Neutrophil (primary cell): ENCODE data around the gene RAPGEFL1.

Source experiments
- H3K27ac ChIP-seq: fragments of 200-600 bp; sonication (generic); 2 replicates; pipeline ENCODE4 v1.5.1; 2016; ENCODE audit warnings: mild to moderate bottlenecking, moderate library complexity
- H3K27me3 ChIP-seq: fragments of 200-600 bp; sonication (generic); 2 replicates; pipeline ENCODE4 v1.6.0; 2016; ENCODE audit warnings: mild to moderate bottlenecking
- H3K36me3 ChIP-seq: fragments of 200-600 bp; sonication (generic); 2 replicates; pipeline ENCODE4 v1.5.1; 2017
- H3K4me1 ChIP-seq, 2 experiments: fragments of 200-600 bp in 1 of 2; sonication (generic) in 1 of 2; 1 replicate in 1 of 2; 2 replicates in 1 of 2; pipeline versions ENCODE4 v1.5.1 to v1.6.1; 2013 to 2016; ENCODE audit warnings: low read depth in 1 of 2, low read length in 1 of 2, mild to moderate bottlenecking in 1 of 2, moderate library complexity in 1 of 2; ENCODE audit not compliant: control insufficient read depth in 1 of 2, insufficient read depth in 1 of 2
- H3K4me3 ChIP-seq, 2 experiments: fragments of 200-600 bp in 1 of 2; sonication (generic) in 1 of 2; 1 replicate in 1 of 2; 2 replicates in 1 of 2; pipeline ENCODE4 v1.5.1; 2013 to 2016; ENCODE audit warnings: low read depth in 1 of 2, low read length in 1 of 2, mild to moderate bottlenecking in 1 of 2, moderate library complexity in 1 of 2
- H3K9me3 ChIP-seq: fragments of 200-600 bp; sonication (generic); 2 replicates; pipeline ENCODE4 v1.5.1; 2016
- TF ChIP-seq, protein P1 (sequence below): fragments of 200-600 bp; sonication (generic); IDR thresholded peaks from 2 replicates; pipeline ENCODE4 v1.5.1; 2016; ENCODE audit warnings: antibody characterized with exemption

RAPGEFL1 gene

DNA sequence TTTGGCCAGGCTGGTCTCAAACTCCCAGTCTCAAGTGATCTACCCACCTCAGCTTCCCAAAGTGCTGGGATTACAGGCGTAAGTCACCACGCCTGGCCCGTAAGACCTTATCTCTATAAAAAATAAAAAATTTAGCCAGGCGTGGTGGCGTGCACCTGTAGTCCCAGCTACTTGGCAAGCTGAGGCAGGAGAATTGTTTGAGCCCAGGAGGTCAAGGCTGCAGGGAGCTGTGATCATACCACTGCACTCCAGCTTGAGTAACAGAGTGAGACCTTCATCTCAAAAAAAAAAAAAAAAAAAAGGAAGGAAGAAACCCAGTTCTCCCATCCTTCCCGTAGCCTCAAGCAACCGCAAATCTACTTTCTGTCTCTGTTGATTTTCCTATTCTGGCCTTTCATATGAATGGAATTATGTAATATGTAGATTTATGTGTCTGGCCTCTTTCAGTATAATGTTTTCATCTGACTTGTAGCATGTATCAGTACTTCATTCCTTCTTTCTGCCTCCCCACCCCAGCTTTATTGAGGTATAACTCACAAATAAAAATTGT lies 25.8 kb upstream of the RAPGEFL1 start:
- Histone ChIP-seq H3K9me3 (no peaks in the 10 kb centered on the region), H3K4me3 (peak overlapping the region; percentile 32 to 41), H3K27me3 (no peaks in the 10 kb centered on the region), H3K36me3 (peaks cover 43% of the 10 kb centered on the region), H3K4me1 (peaks cover 59 to 60% of the 10 kb centered on the region in 2 experiments), H3K27ac (peak overlapping the region; percentile 86)
- TF ChIP-seq, protein P1, sequence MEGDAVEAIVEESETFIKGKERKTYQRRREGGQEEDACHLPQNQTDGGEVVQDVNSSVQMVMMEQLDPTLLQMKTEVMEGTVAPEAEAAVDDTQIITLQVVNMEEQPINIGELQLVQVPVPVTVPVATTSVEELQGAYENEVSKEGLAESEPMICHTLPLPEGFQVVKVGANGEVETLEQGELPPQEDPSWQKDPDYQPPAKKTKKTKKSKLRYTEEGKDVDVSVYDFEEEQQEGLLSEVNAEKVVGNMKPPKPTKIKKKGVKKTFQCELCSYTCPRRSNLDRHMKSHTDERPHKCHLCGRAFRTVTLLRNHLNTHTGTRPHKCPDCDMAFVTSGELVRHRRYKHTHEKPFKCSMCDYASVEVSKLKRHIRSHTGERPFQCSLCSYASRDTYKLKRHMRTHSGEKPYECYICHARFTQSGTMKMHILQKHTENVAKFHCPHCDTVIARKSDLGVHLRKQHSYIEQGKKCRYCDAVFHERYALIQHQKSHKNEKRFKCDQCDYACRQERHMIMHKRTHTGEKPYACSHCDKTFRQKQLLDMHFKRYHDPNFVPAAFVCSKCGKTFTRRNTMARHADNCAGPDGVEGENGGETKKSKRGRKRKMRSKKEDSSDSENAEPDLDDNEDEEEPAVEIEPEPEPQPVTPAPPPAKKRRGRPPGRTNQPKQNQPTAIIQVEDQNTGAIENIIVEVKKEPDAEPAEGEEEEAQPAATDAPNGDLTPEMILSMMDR = no peak

DNA sequence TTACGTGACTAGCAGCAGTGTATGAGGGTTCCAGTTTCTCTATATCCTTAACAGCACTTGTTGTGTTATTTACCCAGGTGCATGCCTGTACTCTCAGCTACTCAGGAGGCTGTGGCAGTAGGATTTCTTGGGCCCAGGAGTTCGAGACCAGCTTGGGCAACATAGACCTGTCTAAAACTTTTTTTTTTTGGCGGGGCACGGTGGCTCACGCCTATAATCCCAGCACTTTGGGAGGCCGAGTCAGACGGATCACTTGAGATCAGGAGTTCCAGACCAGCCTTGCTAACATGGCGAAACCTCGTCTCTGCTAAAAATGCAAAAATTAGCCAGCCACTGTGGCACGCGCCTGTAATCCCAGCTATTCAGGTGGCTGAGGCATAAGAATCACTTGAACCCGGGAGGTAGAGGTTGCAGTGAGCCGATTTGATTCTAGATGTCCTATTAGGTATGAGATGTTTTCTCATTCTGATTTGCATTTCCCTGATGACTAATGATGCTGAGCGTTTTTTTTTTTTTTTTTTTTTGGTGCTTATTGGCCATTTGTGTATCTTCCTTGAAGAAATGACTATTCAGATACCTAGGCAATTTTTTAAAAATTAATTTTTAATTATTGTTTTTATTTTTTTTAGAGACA lies 23.6 kb upstream of the RAPGEFL1 start:
- Histone ChIP-seq H3K4me3 (peak overlapping the region; percentile 25 to 41), H3K36me3 (peaks cover 28% of the 10 kb centered on the region), H3K27ac (peak overlapping the region; percentile 86), H3K9me3 (no peaks in the 10 kb centered on the region), H3K4me1 (peaks cover 59 to 66% of the 10 kb centered on the region in 2 experiments), H3K27me3 (no peaks in the 10 kb centered on the region)
- TF ChIP-seq, protein P1 = no peak

DNA sequence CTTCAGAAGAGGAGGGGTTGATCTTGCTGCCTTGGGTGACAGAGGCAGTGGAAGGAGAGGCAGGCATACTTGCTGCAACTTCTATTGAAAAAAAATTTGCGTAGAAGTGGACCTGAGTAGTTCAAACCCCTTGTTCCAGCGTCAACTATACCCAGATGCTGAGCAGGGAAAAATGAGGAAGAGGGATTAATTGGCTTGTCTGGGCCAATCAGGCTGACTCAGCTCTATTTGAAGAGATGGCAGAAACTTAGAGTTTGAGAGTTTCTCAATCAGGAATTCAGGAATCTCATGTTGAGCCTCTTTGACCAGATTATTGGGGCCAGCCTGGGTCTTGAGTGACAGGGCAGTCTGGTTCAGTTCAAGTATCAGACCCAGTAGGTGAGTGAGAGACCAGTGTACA lies 19.3 kb upstream of the RAPGEFL1 start:
- peak overlapping the region in 1 of 2 experiments; percentile 27 for H3K4me3 ChIP-seq
- H3K27me3 ChIP-seq = no peaks in the 10 kb centered on the region
- H3K4me1 ChIP-seq = peaks cover 40 to 41% of the 10 kb centered on the region in 2 experiments
- H3K27ac ChIP-seq = peak overlapping the region; percentile 81
- H3K36me3 ChIP-seq = peaks cover 35% of the 10 kb centered on the region
- TF ChIP-seq, protein P1 = no peak
- H3K9me3 ChIP-seq = no peaks in the 10 kb centered on the region

DNA sequence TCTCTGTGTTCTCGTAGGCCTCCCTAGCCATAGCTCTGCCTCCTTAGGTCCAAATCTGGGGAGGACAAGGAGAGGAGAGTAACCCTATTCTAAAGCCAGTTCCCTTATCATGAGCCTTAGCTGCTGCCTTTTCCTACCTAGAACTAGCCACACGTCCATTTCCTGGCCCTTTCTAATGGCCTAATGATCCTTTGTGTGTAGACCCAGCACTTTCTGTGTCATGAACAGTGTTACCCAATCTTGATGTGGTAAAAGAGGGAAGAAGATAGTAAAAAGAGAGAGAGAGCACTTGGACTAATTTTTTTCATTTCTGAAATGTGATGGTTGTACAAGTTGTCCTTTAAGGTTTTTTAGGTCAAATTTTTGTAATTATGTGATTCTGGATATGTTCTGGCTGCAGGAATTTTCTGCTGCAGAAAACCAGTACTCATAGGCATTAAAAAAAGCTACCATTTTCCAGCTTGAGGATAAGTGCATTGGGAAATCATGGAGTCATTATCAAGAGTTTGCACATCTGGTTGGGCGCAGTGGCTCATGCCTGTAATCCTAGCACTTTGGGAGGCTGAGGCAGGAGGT lies 18.7 kb upstream of the RAPGEFL1 start:
- Histone ChIP-seq H3K27ac (peak overlapping the region; percentile 81), H3K9me3 (no peaks in the 10 kb centered on the region), H3K4me3 (peak overlapping the region; percentile 6 to 27), H3K36me3 (peaks cover 40% of the 10 kb centered on the region), H3K27me3 (no peaks in the 10 kb centered on the region), H3K4me1 (peaks cover 34 to 36% of the 10 kb centered on the region in 2 experiments)
- TF ChIP-seq, protein P1 = no peak

DNA sequence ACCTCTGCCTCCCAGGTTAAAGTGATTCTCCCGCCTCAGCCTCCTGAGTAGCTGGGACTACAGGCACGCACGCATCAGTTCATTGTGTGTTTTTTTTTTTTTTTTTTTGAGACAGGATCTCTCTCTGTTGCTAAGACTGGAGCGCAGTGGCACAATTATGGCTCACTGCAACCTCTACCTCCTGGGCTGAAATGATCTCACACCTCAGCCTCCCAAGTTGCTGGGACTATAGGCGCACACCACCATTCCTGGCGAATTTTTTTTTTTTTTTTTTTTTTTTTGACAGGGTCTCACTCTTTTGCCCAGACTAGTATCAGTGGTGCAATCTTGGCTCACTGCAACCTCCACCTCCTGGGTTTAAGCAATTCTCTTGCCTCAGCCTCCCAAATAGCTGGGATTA lies 17.8 kb upstream of the RAPGEFL1 start:
- TF ChIP-seq, protein P1 = no peak
- no peaks in the 10 kb centered on the region for H3K27me3 ChIP-seq
- peaks cover 49% of the 10 kb centered on the region for H3K36me3 ChIP-seq
- H3K9me3 ChIP-seq = no peaks in the 10 kb centered on the region
- H3K4me1 ChIP-seq = peaks cover 27% of the 10 kb centered on the region in 2 experiments
- no peak overlapping the region for H3K4me3 ChIP-seq
- H3K27ac ChIP-seq = peak overlapping the region; percentile 14
